H1 (cell line): ENCODE data around the gene PTPRG. TPM values are rescaled to one million over a fixed set of nuclear protein-coding genes. Genes with fewer than 3 reads are reported as not detected.

Source experiments
- CTCF ChIA-PET: fragments of 300-600 bp; sonication (Branson Sonifier 250); formaldehyde crosslinking; loops from one replicate; lab custom pipeline; 2021; ENCODE audit not compliant: partially characterized antibody; lab: Charles Lee
- POLR2A ChIA-PET: fragments of 300-600 bp; sonication (Branson Sonifier 250); formaldehyde crosslinking; loops from one replicate; lab custom pipeline; 2021; ENCODE audit warnings: inconsistent platforms; ENCODE audit not compliant: partially characterized antibody; lab: Charles Lee
- DNase-seq, 2 experiments: peaks; one replicate each; pipeline versions ENCODE4 v3.0.0 to v3.0.0-alpha.2; 2010 to 2022; ENCODE audit warnings: low spot score in 2 of 2, low read depth in 1 of 2, mixed read lengths in 1 of 2
- FAIRE-seq: peaks from 2 replicates; lab custom pipeline; 2011; peaks lifted over from hg19 to GRCh38; lab: Jason Lieb, UNC
- H2AFZ ChIP-seq: 2 replicates; pipeline ENCODE4 v1.8.1; 2012; ENCODE audit warnings: low read length, inconsistent platforms
- H2AK5ac ChIP-seq: 2 replicates; pipeline ENCODE4 v1.6.1; 2013; ENCODE audit warnings: low read depth, low read length
- H2BK120ac ChIP-seq: replicated peaks from 2 replicates; pipeline ENCODE3; 2013; ENCODE audit warnings: low read depth, low read length, inconsistent platforms
- H2BK12ac ChIP-seq: 2 replicates; pipeline ENCODE4 v1.6.1; 2013; ENCODE audit warnings: low read depth, low read length
- H2BK15ac ChIP-seq: 2 replicates; pipeline ENCODE4 v1.6.1; 2013; ENCODE audit warnings: low read length
- H2BK20ac ChIP-seq: 2 replicates; pipeline ENCODE4 v1.6.1; 2013; ENCODE audit warnings: low read length
- H2BK5ac ChIP-seq: 2 replicates; pipeline ENCODE4 v1.6.1; 2013; ENCODE audit warnings: low read depth, low read length
- H3K14ac ChIP-seq: 2 replicates; pipeline ENCODE4 v1.6.1; 2013; ENCODE audit warnings: inconsistent platforms; ENCODE audit not compliant: insufficient read length
- H3K18ac ChIP-seq: 2 replicates; pipeline ENCODE4 v1.6.1; 2013; ENCODE audit warnings: low read length; ENCODE audit errors: extremely low read depth
- H3K23ac ChIP-seq: 2 replicates; pipeline ENCODE4 v1.6.1; 2013; ENCODE audit warnings: inconsistent platforms; ENCODE audit not compliant: insufficient read length
- H3K23me2 ChIP-seq: 2 replicates; pipeline ENCODE4 v1.6.1; 2013; ENCODE audit warnings: low read depth, low read length
- H3K27ac ChIP-seq: 2 replicates; pipeline ENCODE4 v1.6.1; 2011; ENCODE audit warnings: low read depth, low read length, inconsistent platforms
- H3K27me3 ChIP-seq, 4 experiments: replicated peaks in 1 of 4; 1 replicate in 1 of 4; 2 replicates in 3 of 4; pipeline versions ENCODE4 v1.6.1 to v1.8.1; 2011 to 2013; ENCODE audit warnings: low read length in 3 of 4, mild to moderate bottlenecking in 3 of 4, inconsistent platforms in 2 of 4, mixed read lengths in 2 of 4, moderate library complexity in 1 of 4; ENCODE audit not compliant: control insufficient read depth in 3 of 4, insufficient read depth in 3 of 4; ENCODE audit errors: extremely low read depth in 1 of 4
- H3K36me3 ChIP-seq, 4 experiments: 2 replicates each; pipeline versions ENCODE4 v1.6.1 to v1.8.1; 2011 to 2013; ENCODE audit warnings: mild to moderate bottlenecking in 4 of 4, low read length in 3 of 4, moderate library complexity in 2 of 4, control low read depth in 1 of 4, inconsistent platforms in 1 of 4; ENCODE audit not compliant: insufficient read depth in 4 of 4, control insufficient read depth in 2 of 4
- H3K4ac ChIP-seq: replicated peaks from 2 replicates; pipeline ENCODE3; 2013; ENCODE audit warnings: low read length, low read depth, mixed read lengths, inconsistent platforms; ENCODE audit not compliant: insufficient read length
- H3K4me1 ChIP-seq, 4 experiments: replicated peaks in 1 of 4; 1 replicate in 1 of 4; 2 replicates in 3 of 4; pipeline versions ENCODE4 v1.6.1 to v1.8.1; 2011 to 2013; ENCODE audit warnings: low read length in 3 of 4, inconsistent platforms in 2 of 4, mixed read lengths in 1 of 4; ENCODE audit not compliant: insufficient read depth in 4 of 4, control insufficient read depth in 3 of 4
- H3K4me2 ChIP-seq, 2 experiments: 2 replicates each; pipeline versions ENCODE4 v1.6.1 to v1.8.1; 2011 to 2013; ENCODE audit warnings: low read depth in 2 of 2, low read length in 2 of 2, control low read depth in 1 of 2, inconsistent platforms in 1 of 2, mild to moderate bottlenecking in 1 of 2; ENCODE audit not compliant: insufficient read depth in 1 of 2
- H3K4me3 ChIP-seq, 4 experiments: fragments of 200-600, 300-600 bp in 1 of 4; sonication (generic), shearing (Covaris generic), sonication (Bioruptor Twin) in 1 of 4; 2 replicates each; pipeline versions ENCODE4 v1.5.1 to v1.8.1; 2011 to 2016; ENCODE audit warnings: low read length in 4 of 4, low read depth in 3 of 4, control low read depth in 2 of 4, inconsistent platforms in 2 of 4, mild to moderate bottlenecking in 2 of 4, mixed read lengths in 1 of 4, moderate library complexity in 1 of 4; ENCODE audit not compliant: insufficient read depth in 2 of 4; ENCODE audit errors: extremely low read depth in 1 of 4
- H3K56ac ChIP-seq: replicated peaks from 2 replicates; pipeline ENCODE3; 2013; ENCODE audit warnings: low read depth, mild to moderate bottlenecking, mixed read lengths, low read length, inconsistent platforms; ENCODE audit not compliant: insufficient read length
- H3K79me1 ChIP-seq: 2 replicates; pipeline ENCODE4 v1.6.1; 2013; ENCODE audit warnings: low read depth, low read length, control low read depth
- H3K79me2 ChIP-seq, 2 experiments: 2 replicates each; pipeline versions ENCODE4 v1.6.1 to v1.8.1; 2012 to 2013; ENCODE audit warnings: low read length in 2 of 2, mild to moderate bottlenecking in 2 of 2, inconsistent platforms in 1 of 2; ENCODE audit not compliant: insufficient read depth in 2 of 2, control insufficient read depth in 1 of 2
- H3K9ac ChIP-seq, 4 experiments: replicated peaks in 1 of 4; 1 replicate in 1 of 4; 2 replicates in 3 of 4; pipeline versions ENCODE4 v1.6.1 to v1.8.1; 2011 to 2013; ENCODE audit warnings: low read depth in 3 of 4, low read length in 3 of 4, control low read depth in 2 of 4, mild to moderate bottlenecking in 2 of 4, moderate library complexity in 2 of 4, inconsistent platforms in 1 of 4; ENCODE audit errors: extremely low read depth in 1 of 4
- H3K9me3 ChIP-seq, 2 experiments: 2 replicates each; pipeline versions ENCODE4 v1.6.1 to v1.8.1; 2012 to 2013; ENCODE audit warnings: mild to moderate bottlenecking in 2 of 2, moderate library complexity in 2 of 2, control low read depth in 1 of 2, inconsistent platforms in 1 of 2, low read depth in 1 of 2, low read length in 1 of 2, mixed read lengths in 1 of 2; ENCODE audit not compliant: insufficient read depth in 2 of 2
- H4K20me1 ChIP-seq, 2 experiments: replicated peaks in 1 of 2; 2 replicates each; pipeline versions ENCODE3 to v1.8.1; 2011 to 2013; ENCODE audit warnings: inconsistent platforms in 2 of 2, low read length in 2 of 2, mild to moderate bottlenecking in 1 of 2; ENCODE audit not compliant: insufficient read depth in 2 of 2, control insufficient read depth in 1 of 2
- H4K5ac ChIP-seq: 2 replicates; pipeline ENCODE4 v1.6.1; 2013; ENCODE audit warnings: low read length, low read depth, mixed read lengths, inconsistent platforms; ENCODE audit not compliant: insufficient read length
- H4K8ac ChIP-seq: 2 replicates; pipeline ENCODE4 v1.8.0; 2013; ENCODE audit warnings: mild to moderate bottlenecking, moderate library complexity, low read length, inconsistent platforms; ENCODE audit not compliant: insufficient read depth; ENCODE audit errors: extremely low read depth
- H4K91ac ChIP-seq: replicated peaks from 2 replicates; pipeline ENCODE3; 2013; ENCODE audit warnings: low read length, mixed read lengths, inconsistent platforms; ENCODE audit not compliant: insufficient read length
- BACH1 ChIP-seq: IDR thresholded peaks from 2 replicates; pipeline ENCODE4 v1.6.1; 2012; ENCODE audit warnings: low read length, improper control_type of control experiment
- CBX8 ChIP-seq: fragments of 300-800, 300-1000 bp; sonication (generic); IDR thresholded peaks from 2 replicates; pipeline ENCODE4 v1.7.1; 2016; ENCODE audit warnings: low read depth, low read length, borderline replicate concordance
- CTBP2 ChIP-seq: IDR thresholded peaks from 2 replicates; pipeline ENCODE4 v1.7.0; 2011; ENCODE audit warnings: borderline replicate concordance, mild to moderate bottlenecking, moderate library complexity, mixed read lengths, low read length; ENCODE audit not compliant: insufficient read depth, insufficient read length
- KDM5A ChIP-seq: fragments of 200-600 bp; IDR thresholded peaks from 2 replicates; pipeline ENCODE4 v1.7.1; 2012; ENCODE audit warnings: mild to moderate bottlenecking, low read length, inconsistent platforms, mixed read lengths
- RFX5 ChIP-seq: IDR thresholded peaks from 2 replicates; pipeline ENCODE4 v1.6.1; 2011; ENCODE audit warnings: low read depth, low read length, improper control_type of control experiment, borderline replicate concordance
- SIN3A ChIP-seq, 2 experiments: IDR thresholded peaks in 1 of 2; conservative IDR thresholded peaks in 1 of 2; 2 replicates each; pipeline ENCODE4 v1.6.1; 2011 to 2012; ENCODE audit warnings: low read length in 2 of 2, improper control_type of control experiment in 1 of 2, low read depth in 1 of 2, mild to moderate bottlenecking in 1 of 2
- ZNF274 ChIP-seq: IDR thresholded peaks from 2 replicates; pipeline ENCODE4 v1.7.0; 2012; ENCODE audit warnings: low read length, borderline replicate concordance; ENCODE audit errors: extremely low read depth
- WGBS, 2 experiments: shearing (Covaris generic) in 1 of 2; methylation state at CpG; one replicate each; pipeline versions ENCODE4 v1.1.6 to v1.1.7; 2013 to 2015; ENCODE audit warnings: low lambda C conversion rate in 2 of 2, mixed read lengths in 2 of 2, inconsistent platforms in 1 of 2, low coverage in 1 of 2, missing lambda C conversion rate in 1 of 2; ENCODE audit not compliant: insufficient replicate concordance in 2 of 2, insufficient coverage in 1 of 2, insufficient read length in 1 of 2; ENCODE audit errors: extremely low coverage in 1 of 2, missing lambda C conversion rate in 1 of 2; 5-methylcytosine and 5-hydroxymethylcytosine counted together
- polyA plus RNA-seq, 7 experiments: library from polyadenylated mRNA; depleted of rRNA in 3 of 7; stranded (reverse) in 5 of 7; unstranded in 2 of 7; fragments of >200 nt in 5 of 7; fragments of 200-250 nt in 2 of 7; gene quantifications; 1 replicate in 5 of 7; 2 replicates in 1 of 7; 4 replicates in 1 of 7; pipeline versions ENCODE4 v1.2.1 to v1.2.3, GENCODE V29; 2011 to 2013; ENCODE audit warnings: missing spikeins in 2 of 7, mixed read lengths in 2 of 7
- total RNA-seq: library from RNA; stranded (reverse); fragmentation: NEBNext Ultra II Directional; extraction: Animal tissue kit (Norgen Biotek cat#: 25700); gene quantifications from 2 replicates; pipeline ENCODE4 v1.2.1, GENCODE V29; 2021

The PTPRG gene
- total and polyA plus RNA-seq, 2 of the 8 experiments (the other 6 are each of a cell fraction or from before 2014, with no cell fraction given): 23.3 to 96.2 TPM

DNA sequence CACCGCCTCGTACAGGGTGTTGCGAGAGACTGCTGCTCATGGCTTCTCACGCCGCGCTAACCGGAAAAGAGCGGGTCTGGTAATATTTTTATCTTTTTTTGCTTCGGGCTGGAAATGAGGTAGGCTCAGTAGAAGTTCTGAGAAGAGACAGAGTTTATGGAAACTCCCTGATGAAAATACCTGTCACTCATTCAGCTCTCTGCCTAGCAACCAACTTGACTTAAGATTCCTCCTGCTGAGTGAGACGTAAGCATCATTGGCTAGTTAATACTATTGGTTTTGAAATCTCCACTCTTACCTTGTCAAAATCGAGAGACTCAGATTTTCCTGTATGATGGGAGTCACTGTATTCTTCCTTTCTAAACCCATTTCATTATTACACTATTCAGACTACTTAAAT, 181.7 kb downstream of the PTPRG start:
- H4K8ac ChIP-seq: no peak overlapping the region
- H3K56ac ChIP-seq: no peak overlapping the region
- no peaks in the 10 kb centered on the region for H3K27me3 ChIP-seq
- H3K36me3 ChIP-seq: no peaks in the 10 kb centered on the region
- no peak overlapping the region for H3K27ac ChIP-seq
- peaks cover 4 to 5% of the 10 kb centered on the region in 2 experiments for H4K20me1 ChIP-seq
- no peak overlapping the region for H2BK15ac ChIP-seq
- no peak overlapping the region for H3K4me2 ChIP-seq
- POLR2A ChIA-PET: no interaction called here
- 97% methylated on average over 11 of the region's 11 CpGs; no CpG with 5 or more reads in 1 of the 2 experiments for WGBS, 2 experiments
- H2BK20ac ChIP-seq: no peak overlapping the region
- no peak overlapping the region for H2AFZ ChIP-seq
- H3K14ac ChIP-seq: no peak overlapping the region
- TF ChIP-seq SIN3A (conservative IDR thresholded peaks at IDR 0.05 in 1 of 2, IDR thresholded peaks at IDR 0.05 in 1 of 2; ENCODE audit: low read depth in 1 of 2, low read length in 2 of 2): no peak
- peak; percentile 20; the same call in 1 of the 2 replicates for TF ChIP-seq RFX5
- TF ChIP-seq CTBP2: no peak
- no peak for TF ChIP-seq ZNF274
- no peak for TF ChIP-seq KDM5A
- TF ChIP-seq BACH1: no peak
- no peak for TF ChIP-seq CBX8
- peaks cover 14% of the 10 kb centered on the region for H3K79me1 ChIP-seq
- FAIRE-seq: no peak
- no peak overlapping the region for H2BK120ac ChIP-seq
- H4K5ac ChIP-seq: no peak overlapping the region
- H3K9me3 ChIP-seq: no peaks in the 10 kb centered on the region
- no peak overlapping the region for H3K4ac ChIP-seq
- H3K23ac ChIP-seq: no peak overlapping the region
- H4K91ac ChIP-seq: no peak overlapping the region
- peaks cover 0 to 8% (median 4%) of the 10 kb centered on the region in 4 experiments; a peak in 3 of 7 replicates for H3K4me1 ChIP-seq
- H3K23me2 ChIP-seq: no peaks in the 10 kb centered on the region
- H3K4me3 ChIP-seq: no peak overlapping the region
- CTCF ChIA-PET: interaction anchor here (0.5 kb wide), 1 partner anchor 176 kb away, joined by 3 read pairs; no protein-coding TSS in a partner anchor
- H2AK5ac ChIP-seq: no peak overlapping the region
- peaks cover 7 to 91% of the 10 kb centered on the region in 2 experiments; a peak in 3 of 4 replicates for H3K79me2 ChIP-seq
- no peak overlapping the region for H2BK12ac ChIP-seq
- DNase-seq: no peak
- no peak overlapping the region for H2BK5ac ChIP-seq
- H3K9ac ChIP-seq: no peak overlapping the region
- H3K18ac ChIP-seq: no peak overlapping the region
